ENCODE data around the gene PALLD.

Gene PALLD

GRCh38 chr4:168524006-168524405 is 27.2 kb downstream of the PALLD start:
- DNase-seq (ENCODE audit: low read depth): no peak
- no peak for TF ChIP-seq CTCF (IDR thresholded peaks at IDR 0.05; ENCODE audit: low read depth, low read length)
- TF ChIP-seq POLR2A (IDR thresholded peaks at IDR 0.05; ENCODE audit: extremely low read depth, insufficient read length): no peak
- TF ChIP-seq MYC (IDR thresholded peaks at IDR 0.05; ENCODE audit: low read depth, low read length): no peak
- TF ChIP-seq, protein P1, sequence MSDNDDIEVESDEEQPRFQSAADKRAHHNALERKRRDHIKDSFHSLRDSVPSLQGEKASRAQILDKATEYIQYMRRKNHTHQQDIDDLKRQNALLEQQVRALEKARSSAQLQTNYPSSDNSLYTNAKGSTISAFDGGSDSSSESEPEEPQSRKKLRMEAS (IDR thresholded peaks at IDR 0.05; ENCODE audit: low read depth, low read length): no peak

DNA sequence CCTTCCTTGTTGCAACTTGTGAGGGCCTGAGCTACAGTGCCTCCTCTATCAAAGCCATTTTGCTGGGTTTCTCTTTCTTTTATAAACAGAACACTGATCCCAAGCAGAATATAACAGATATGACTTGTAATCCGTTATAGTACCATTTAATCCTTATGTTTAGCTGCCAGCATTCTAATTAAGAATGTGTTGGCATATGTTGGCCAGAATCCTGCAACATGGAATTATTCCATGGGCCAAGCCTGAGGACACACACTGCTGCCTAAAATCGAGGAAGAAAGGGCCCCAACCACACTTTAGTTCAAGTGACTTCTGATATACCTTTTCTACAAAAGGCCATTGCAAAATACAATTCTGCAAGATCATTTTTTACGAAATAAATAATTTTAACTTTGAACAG is 28.0 kb downstream of the PALLD start:
- no peak for DNase-seq (ENCODE audit: low read depth)
- TF ChIP-seq POLR2A (IDR thresholded peaks at IDR 0.05; ENCODE audit: extremely low read depth, insufficient read length): no peak
- TF ChIP-seq MYC (IDR thresholded peaks at IDR 0.05; ENCODE audit: low read depth, low read length): no peak
- TF ChIP-seq, protein P1 (IDR thresholded peaks at IDR 0.05; ENCODE audit: low read depth, low read length): no peak
- TF ChIP-seq CTCF (IDR thresholded peaks at IDR 0.05; ENCODE audit: low read depth, low read length): no peak
- no peak overlapping the region for H3K4me3 ChIP-seq (ENCODE audit: low read depth, low read length)

More at GRCh38 chr4:168524006-168524405, 27.2 kb downstream of the PALLD start:
- H3K4me3 ChIP-seq (ENCODE audit: low read depth, low read length): no peak overlapping the region

GRCh38 chr4:168527560-168527959 is 30.7 kb downstream of the PALLD start:
- DNase-seq (ENCODE audit: low read depth): no peak
- TF ChIP-seq POLR2A (IDR thresholded peaks at IDR 0.05; ENCODE audit: extremely low read depth, insufficient read length) (no peak), MYC (IDR thresholded peaks at IDR 0.05; ENCODE audit: low read depth, low read length) (no peak), CTCF (IDR thresholded peaks at IDR 0.05; ENCODE audit: low read depth, low read length) (no peak)
- TF ChIP-seq, protein P1 (IDR thresholded peaks at IDR 0.05; ENCODE audit: low read depth, low read length): no peak
- no peak overlapping the region for H3K4me3 ChIP-seq (ENCODE audit: low read depth, low read length)

GRCh38 chr4:168528131-168528949 is 31.5 kb downstream of the PALLD start:
- no peak overlapping the region for H3K4me3 ChIP-seq (ENCODE audit: low read depth, low read length)
- no peak for DNase-seq (ENCODE audit: low read depth)
- TF ChIP-seq MYC (IDR thresholded peaks at IDR 0.05; ENCODE audit: low read depth, low read length) (no peak), POLR2A (IDR thresholded peaks at IDR 0.05; ENCODE audit: extremely low read depth, insufficient read length) (no peak), CTCF (IDR thresholded peaks at IDR 0.05; ENCODE audit: low read depth, low read length) (no peak)
- TF ChIP-seq, protein P1 (IDR thresholded peaks at IDR 0.05; ENCODE audit: low read depth, low read length): no peak

DNA sequence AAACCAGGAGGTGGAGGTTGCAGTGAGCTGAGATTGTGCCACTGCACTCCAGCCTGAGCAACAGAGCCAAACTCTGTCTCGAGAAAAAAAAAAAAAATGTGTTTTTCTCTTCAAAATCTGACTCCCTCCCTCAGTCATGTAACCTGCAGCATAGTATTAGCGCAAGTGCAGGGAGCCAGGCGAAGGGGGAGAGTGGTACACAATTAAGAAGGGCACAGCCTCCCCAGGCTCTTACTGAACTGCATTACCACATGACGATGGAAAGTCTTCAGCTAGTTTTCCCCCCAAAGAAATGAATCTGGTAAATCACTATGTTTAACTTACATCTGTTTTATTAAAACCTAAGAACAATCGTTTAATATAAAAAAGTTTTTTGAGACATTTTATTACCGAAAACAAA is 32.4 kb downstream of the PALLD start:
- no peak overlapping the region for H3K4me3 ChIP-seq (ENCODE audit: low read depth, low read length)
- TF ChIP-seq CTCF (IDR thresholded peaks at IDR 0.05; ENCODE audit: low read depth, low read length) (no peak), POLR2A (IDR thresholded peaks at IDR 0.05; ENCODE audit: extremely low read depth, insufficient read length) (no peak)
- DNase-seq (ENCODE audit: low read depth): no peak
